A549 (cell line): ENCODE measurements around the gene ITPRID1.

Source experiments
- CBX2 ChIP-seq: fragments of 200-600 bp; sonication (generic); IDR thresholded peaks from 2 replicates; pipeline ENCODE4 v1.6.1; 2016; ENCODE audit warnings: low read depth, mild to moderate bottlenecking, borderline replicate concordance
- CHD4 ChIP-seq: fragments of 200-600 bp; sonication (generic); IDR thresholded peaks from 2 replicates; pipeline ENCODE4 v1.6.1; 2016; ENCODE audit warnings: antibody characterized with exemption, mild to moderate bottlenecking, borderline replicate concordance
- CTCF ChIP-seq: fragments of >200 bp; sonication (Bioruptor Twin); formaldehyde crosslinking; IDR thresholded peaks from 3 replicates; pipeline ENCODE4 v1.5.1; 2016
- EHMT2 ChIP-seq: fragments of 200-600 bp; sonication (generic); IDR thresholded peaks from 2 replicates; pipeline ENCODE4 v1.6.1; 2016; ENCODE audit warnings: antibody characterized with exemption, low read depth, mild to moderate bottlenecking, moderate library complexity
- MAX ChIP-seq: IDR thresholded peaks from 2 replicates; pipeline ENCODE4 v1.6.1; 2012
- MAZ ChIP-seq: fragments of 150-350 bp; IDR thresholded peaks from 2 replicates; pipeline ENCODE4 v1.6.1; 2014; ENCODE audit warnings: antibody characterized with exemption, low read depth, low read length, borderline replicate concordance
- PBX3 ChIP-seq: IDR thresholded peaks from 2 replicates; pipeline ENCODE4 v1.6.1; 2012
- RCOR1 ChIP-seq: fragments of 150-350 bp; IDR thresholded peaks from 2 replicates; pipeline ENCODE4 v1.6.1; 2014; ENCODE audit warnings: antibody characterized with exemption, low read length, low read depth
- ZSCAN20 ChIP-seq: fragments of 250-450 bp; sonication (Bioruptor Pico); IDR thresholded peaks from 2 replicates; pipeline ENCODE4 v1.8.0; 2022; ENCODE audit warnings: mild to moderate bottlenecking, moderate library complexity

- TF ChIP-seq PBX3 (no peak), EHMT2 (no peak), MAX (no peak), CBX2 (no peak), CTCF (no peak), CHD4 (no peak), ZSCAN20 (CRISPR knock-in tag) (no peak), RCOR1 (no peak), MAZ (no peak)
Measured at GRCh38 chr7:31529103-31529502, 15.2 kb downstream of the ITPRID1 start.
